ENCODE results near the gene LRRC31. TPM values are rescaled to one million over a fixed set of nuclear protein-coding genes. Genes with fewer than 3 reads are reported as not detected.

Gene LRRC31
- total RNA-seq: not detected
- long read RNA-seq: 0 reads

DNA sequence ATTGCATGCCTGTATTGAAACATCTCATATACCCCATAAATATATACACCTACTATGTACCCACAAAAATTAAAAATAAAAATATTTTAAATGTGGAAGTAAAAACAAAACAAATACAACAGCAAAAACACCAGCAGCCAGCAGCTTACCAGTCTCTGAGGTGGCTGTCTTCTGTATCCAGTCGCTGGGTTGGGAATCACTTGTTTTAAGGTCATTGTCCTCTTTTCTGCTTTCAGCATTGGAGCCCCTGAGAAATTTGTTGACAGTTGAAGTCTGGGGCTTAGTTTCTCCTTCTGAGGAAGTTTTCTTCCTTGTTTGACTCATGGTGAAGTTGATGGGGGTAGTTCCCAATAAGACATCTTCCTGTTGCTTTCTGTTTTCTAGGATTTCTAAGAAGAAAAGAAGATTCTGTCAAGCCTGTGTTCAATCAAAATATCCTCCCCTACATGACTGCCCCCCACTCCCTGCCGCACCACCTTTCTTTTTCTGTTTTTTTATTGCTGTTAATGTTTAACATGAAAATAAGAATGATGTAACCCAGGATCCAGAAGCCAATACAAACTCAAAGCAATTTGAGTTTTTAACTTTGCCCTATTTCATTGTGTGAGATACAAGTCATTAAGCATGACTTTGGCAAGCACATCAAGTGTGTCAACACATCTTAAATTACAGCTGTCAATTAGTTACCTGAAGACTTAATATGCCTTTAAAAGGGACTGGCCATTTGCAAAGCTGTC, at the start of gene LRRC31:
TSS of gene LRRC31 (minus strand) at position 452 of the 737 bp plus-strand sequence. CDS start at position 324, 128 bp downstream.
- DNase-seq (no peak), ATAC-seq (ENCODE audit: poor library complexity) (no peak)
- intact Hi-C loops (cut with DNase I): no loop called here

- intact Hi-C loops (cut with DNase I): no loop called here
- DNase-seq: no peak
- peak; percentile 71 for ATAC-seq (ENCODE audit: poor library complexity)
These were observed 44.6 kb upstream of the LRRC31 start for GRCh38 chr3:169914321-169914720.

DNA sequence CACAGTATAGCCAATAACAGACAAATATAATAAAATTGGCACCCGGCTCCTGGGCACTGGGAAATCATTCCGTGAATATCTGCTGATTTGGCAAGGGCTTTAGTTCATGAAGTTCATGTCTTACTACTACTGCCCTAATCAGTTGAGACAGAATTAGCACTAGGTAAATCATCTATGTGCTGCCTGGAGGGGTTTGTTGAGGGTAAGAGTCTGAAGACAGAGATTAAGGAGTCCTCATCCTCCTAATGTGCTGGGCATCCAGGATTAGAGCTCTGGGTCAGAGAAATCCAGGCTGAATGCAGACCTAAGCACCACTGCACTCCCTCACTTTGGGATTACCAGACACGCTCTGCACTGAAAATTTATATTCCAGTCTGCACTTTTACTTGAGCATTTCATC, 43.6 kb upstream of the LRRC31 start:
- intact Hi-C loops (cut with DNase I): no loop called here
- DNase-seq: no peak
- peak; percentile 68 for ATAC-seq (ENCODE audit: poor library complexity)

DNA sequence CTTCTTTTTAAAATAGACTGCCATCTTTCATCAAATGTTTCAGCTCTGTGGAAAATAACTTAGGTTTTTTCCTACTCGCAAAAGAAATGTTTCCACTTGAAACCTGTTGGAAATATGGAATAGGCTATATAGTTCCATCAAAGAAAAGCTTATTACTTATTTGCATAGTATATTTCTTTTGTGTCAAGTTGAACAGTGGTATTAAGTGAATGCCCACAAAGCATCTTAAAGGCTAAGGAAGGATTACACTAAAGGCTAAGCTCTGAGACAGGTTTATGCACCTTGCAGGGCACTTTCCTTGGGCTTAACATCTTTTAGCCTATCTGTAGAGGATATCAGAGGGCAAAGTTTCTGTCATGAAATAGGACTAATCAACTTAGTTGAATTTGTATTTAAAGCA, 41.5 kb upstream of the LRRC31 start, which contains the start of gene SAMD7:
TSS of gene SAMD7 (plus strand) at position 301 of the 400 bp plus-strand sequence. CDS start 7,927 bp downstream, outside the sequence.
- DNase-seq: no peak
- intact Hi-C loops (cut with DNase I): no loop called here
- no peak for ATAC-seq (ENCODE audit: poor library complexity)

- intact Hi-C loops (cut with DNase I): no loop called here
- ATAC-seq (ENCODE audit: poor library complexity) (no peak), DNase-seq (no peak)
These were observed 38.2 kb upstream of the LRRC31 start for GRCh38 chr3:169907944-169908343.

GRCh38 chr3:169907476-169907875, 37.7 kb upstream of the LRRC31 start:
- DNase-seq: no peak
- intact Hi-C loops (cut with DNase I): no loop called here
- ATAC-seq (ENCODE audit: poor library complexity): no peak

DNA sequence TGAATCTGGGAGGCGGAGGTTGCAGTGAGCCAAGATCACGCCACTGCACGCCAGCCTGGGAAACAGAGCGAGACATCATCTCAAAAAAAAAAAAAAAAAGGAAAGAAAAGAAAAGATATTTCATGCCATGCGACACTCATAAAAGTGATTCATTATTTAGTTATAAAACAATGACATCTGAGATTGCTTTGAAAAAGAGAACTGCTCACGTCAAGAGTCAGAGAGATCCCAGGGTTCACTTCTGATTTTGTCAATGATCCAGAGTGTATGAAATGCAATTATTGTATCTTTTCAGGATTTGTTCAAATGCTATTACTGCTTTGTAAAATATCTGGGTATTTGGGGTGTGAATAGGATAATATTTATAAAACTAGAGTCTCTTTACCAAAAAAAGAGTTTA, 35.7 kb upstream of the LRRC31 start:
- intact Hi-C loops (cut with DNase I): no loop called here
- ATAC-seq (ENCODE audit: poor library complexity): no peak
- DNase-seq: no peak

GRCh38 chr3:169901453-169901852, 31.7 kb upstream of the LRRC31 start:
- ATAC-seq (ENCODE audit: poor library complexity) (no peak), DNase-seq (no peak)
- intact Hi-C loops (cut with DNase I): no loop called here

GRCh38 chr3:169897284-169897683, 27.5 kb upstream of the LRRC31 start:
- intact Hi-C loops (cut with DNase I): no loop called here
- DNase-seq (no peak), ATAC-seq (ENCODE audit: poor library complexity) (no peak)

- no peak for ATAC-seq (ENCODE audit: poor library complexity)
- intact Hi-C loops (cut with DNase I): no loop called here
These were observed 25.3 kb upstream of the LRRC31 start for GRCh38 chr3:169895072-169895471.

DNA sequence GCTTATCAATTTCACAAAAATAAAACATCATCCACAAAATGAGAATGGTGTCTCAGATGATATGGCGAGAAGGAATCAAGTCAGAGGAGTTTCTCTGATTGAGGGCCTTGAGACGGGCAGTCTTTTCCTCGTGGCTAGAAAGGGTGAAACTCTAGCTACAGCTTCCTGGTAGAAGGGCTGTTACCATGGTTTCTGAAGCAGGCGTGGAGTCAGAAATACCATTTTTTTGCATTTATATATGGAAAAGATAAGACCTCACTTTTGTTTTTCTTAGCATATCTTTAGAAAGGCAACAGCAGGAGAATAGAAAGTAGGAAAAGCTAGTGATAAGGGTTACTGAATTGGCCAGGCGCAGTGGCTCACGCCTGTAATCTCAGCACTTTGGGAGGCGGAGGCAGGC, 24.4 kb upstream of the LRRC31 start:
- no peak for ATAC-seq (ENCODE audit: poor library complexity)
- DNase-seq: no peak
- intact Hi-C loops (cut with DNase I): no loop called here

More at GRCh38 chr3:169895072-169895471, 25.3 kb upstream of the LRRC31 start:
- DNase-seq: no peak

DNA sequence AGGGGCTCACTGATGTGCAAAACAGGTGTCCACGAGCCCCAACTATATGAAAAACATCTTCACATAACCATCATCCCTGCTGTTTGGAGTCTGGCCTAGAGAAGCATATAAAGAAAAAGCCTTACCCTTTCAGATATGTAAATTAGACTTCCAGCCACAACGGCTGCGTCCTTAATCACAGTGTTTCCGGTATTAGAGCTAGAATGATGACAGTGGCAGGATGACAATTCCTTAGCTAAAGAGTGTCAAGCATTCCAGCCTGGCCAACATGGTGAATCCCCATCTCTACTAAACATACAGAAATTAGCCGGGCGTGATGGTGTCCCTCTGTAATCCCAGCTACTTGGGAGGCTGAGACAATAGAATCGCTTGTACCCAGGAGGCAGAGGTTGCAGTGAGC, 22.2 kb upstream of the LRRC31 start:
- intact Hi-C loops (cut with DNase I): no loop called here
- ATAC-seq (ENCODE audit: poor library complexity) (no peak), DNase-seq (no peak)

DNA sequence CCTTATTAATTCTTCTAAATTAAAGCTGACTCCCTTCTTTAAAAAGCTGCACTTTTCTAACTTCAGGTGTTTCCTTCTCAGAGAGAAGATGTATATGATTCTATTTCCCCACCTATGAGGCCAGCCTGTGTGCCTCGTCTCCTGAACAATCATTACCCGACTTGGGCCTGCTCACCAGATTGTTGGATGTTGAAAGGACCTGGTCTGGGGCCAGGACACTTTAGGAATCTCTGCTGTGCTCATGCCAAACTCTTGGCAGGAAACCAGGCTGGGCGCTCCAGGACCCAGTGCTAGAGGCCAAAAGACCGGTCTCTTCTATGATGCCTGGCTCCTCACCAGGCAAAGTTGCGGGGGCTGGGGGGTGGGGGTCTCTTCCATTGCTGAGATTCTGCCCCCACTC, 16.9 kb upstream of the LRRC31 start:
- intact Hi-C loops (cut with DNase I): no loop called here
- ATAC-seq (ENCODE audit: poor library complexity) (peak; percentile 100), DNase-seq (peak; percentile 80)

- DNase-seq (no peak), ATAC-seq (ENCODE audit: poor library complexity) (no peak)
- intact Hi-C loops (cut with DNase I): no loop called here
These were observed 11.0 kb upstream of the LRRC31 start for GRCh38 chr3:169880576-169881250.

- ATAC-seq (ENCODE audit: poor library complexity): no peak
- intact Hi-C loops (cut with DNase I): no loop called here
- DNase-seq: no peak
These were observed 10.3 kb upstream of the LRRC31 start for GRCh38 chr3:169879845-169880575.

DNA sequence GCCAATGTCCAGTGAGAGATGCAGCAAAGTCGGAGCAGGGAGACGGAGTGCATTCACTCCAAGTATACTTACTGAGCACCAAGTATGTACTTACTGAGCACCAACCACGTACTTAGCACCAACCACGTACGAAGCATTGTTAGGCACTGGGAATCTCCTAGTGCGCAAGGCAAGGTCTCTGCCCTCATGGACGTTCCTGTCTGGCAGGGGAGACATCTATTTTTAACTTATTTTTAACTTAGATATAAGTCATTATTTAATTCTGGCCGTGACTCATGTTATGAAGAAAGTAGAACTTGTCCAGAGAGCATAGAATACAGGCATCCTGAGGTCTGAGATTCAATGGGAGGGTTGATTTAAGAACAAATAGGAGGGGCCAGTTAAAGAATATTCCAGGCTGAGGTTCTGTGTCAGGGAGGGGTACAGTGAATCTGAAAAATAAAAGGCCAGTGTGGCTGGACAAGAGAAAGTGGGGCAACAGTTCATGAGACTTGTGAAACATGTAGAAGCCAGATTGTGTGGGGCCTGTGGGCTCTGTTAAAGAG, 9.3 kb upstream of the LRRC31 start:
- ATAC-seq (ENCODE audit: poor library complexity): no peak
- DNase-seq: no peak
- intact Hi-C loops (cut with DNase I): no loop called here

DNA sequence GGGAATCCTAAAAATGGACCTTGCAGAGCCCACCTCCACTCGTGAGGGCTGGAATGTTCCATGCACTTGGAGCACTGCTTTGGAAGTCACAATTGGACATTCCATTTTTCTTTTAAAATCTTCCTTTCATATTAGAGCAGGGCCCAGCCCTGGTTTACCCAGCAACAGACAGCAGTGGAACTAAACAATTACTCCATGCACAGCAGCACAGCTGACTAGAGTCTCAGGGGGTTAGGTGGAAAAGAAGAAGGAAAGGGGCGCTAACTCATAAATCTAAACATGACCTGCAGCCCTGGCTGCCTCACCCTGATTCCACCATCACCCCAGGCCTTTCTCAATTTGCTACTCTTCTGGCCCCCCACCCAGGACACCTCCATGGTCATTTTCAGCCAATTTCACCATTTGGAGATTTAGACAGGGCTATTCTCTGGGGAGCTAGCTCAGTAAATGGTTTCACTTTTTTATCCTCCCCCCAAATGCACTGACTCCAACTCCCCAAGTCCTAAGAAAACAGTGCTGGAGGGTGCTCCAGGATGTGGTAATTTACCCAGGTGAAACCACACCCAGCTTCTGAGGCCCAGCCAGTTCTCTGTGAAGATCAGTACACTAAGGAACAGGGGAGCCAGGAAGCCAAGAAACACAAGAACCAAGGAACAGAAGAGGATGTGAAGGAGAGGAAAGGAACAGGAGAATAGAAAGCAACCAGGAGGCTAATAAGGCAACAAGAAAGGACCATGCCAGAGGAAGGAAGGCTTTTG, 1.6 kb upstream of the LRRC31 start:
- ATAC-seq (ENCODE audit: poor library complexity) (no peak), DNase-seq (no peak)
- intact Hi-C loops (cut with DNase I): no loop called here

DNA sequence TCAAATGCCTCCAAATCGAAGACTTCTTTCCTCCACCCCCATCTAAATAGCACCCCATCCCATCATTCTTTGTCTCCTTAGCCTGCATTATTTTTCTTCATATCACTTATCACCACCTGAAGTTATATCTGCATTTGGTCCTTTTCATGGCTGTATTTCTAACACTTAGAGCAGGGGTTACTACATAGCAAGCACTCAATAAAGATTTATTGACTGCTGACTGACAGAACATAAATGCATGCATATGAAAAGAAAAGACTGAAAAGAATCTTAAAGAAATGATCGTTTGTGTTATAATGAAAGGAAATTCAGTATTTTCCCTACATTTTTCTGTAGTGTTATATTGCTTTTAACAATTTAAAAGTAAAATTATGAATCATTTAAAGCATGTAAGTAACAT, 1.4 kb downstream of the LRRC31 start:
- no peak for DNase-seq
- no peak for ATAC-seq (ENCODE audit: poor library complexity)
- intact Hi-C loops (cut with DNase I): no loop called here
